Endothelial cell of umbilical vein (primary cell): ENCODE data around the gene CD83. TPM values are rescaled to one million over a fixed set of nuclear protein-coding genes. Genes with fewer than 3 reads are reported as not detected.

Experiments
- BruUV-seq: library from RNA; stranded (reverse); fragments of 400-500 nt; replicated peaks from 2 replicates; lab custom pipeline; 2021; lab: Mats Ljungman, UMichigan
- CTCF ChIA-PET: fragments of 300-600, 350-600 bp; sonication (Branson Sonifier 250); formaldehyde crosslinking; loops from one replicate; lab custom pipeline; 2021; ENCODE audit warnings: antibody characterized with exemption, inconsistent platforms; lab: Charles Lee
- POLR2A ChIA-PET: fragments of 300-600, 350-600 bp; sonication (Branson Sonifier 250); formaldehyde crosslinking; loops from one replicate; lab custom pipeline; 2021; ENCODE audit warnings: antibody characterized with exemption, inconsistent platforms; lab: Charles Lee
- DNase-seq: peaks from one replicate; pipeline ENCODE4 v3.0.0-alpha.2; 2011; ENCODE audit warnings: low read depth, low spot score
- FAIRE-seq: peaks from 2 replicates; lab custom pipeline; 2011; peaks lifted over from hg19 to GRCh38; lab: Jason Lieb, UNC
- H2AFZ ChIP-seq: 2 replicates; pipeline ENCODE4 v1.6.0; 2012; ENCODE audit warnings: low read depth, low read length, control low read depth, inconsistent platforms
- H3K27ac ChIP-seq: 2 replicates; pipeline ENCODE4 v1.5.1; 2011; ENCODE audit warnings: low read depth, mild to moderate bottlenecking, control low read depth, low read length, moderate library complexity; ENCODE audit not compliant: insufficient read depth
- H3K27me3 ChIP-seq, 2 experiments: 2 replicates each; pipeline versions ENCODE4 v1.6.0 to v1.6.1; 2011; ENCODE audit warnings: low read length in 2 of 2, mixed read lengths in 1 of 2; ENCODE audit not compliant: control insufficient read depth in 2 of 2, insufficient read depth in 2 of 2
- H3K36me3 ChIP-seq, 2 experiments: 2 replicates in 1 of 2; 3 replicates in 1 of 2; pipeline ENCODE4 v1.5.1; 2011; ENCODE audit warnings: low read length in 2 of 2, mild to moderate bottlenecking in 1 of 2, moderate library complexity in 1 of 2; ENCODE audit not compliant: control insufficient read depth in 2 of 2, insufficient read depth in 2 of 2; ENCODE audit errors: extremely low read depth in 1 of 2
- H3K4me1 ChIP-seq: 3 replicates; pipeline ENCODE4 v1.5.1; 2011; ENCODE audit warnings: mild to moderate bottlenecking, low read length; ENCODE audit not compliant: control insufficient read depth, insufficient read depth; ENCODE audit errors: extremely low read depth
- H3K4me2 ChIP-seq: 2 replicates; pipeline ENCODE4 v1.6.1; 2011; ENCODE audit warnings: low read length, control low read depth, mixed read lengths; ENCODE audit not compliant: insufficient read depth
- H3K4me3 ChIP-seq, 3 experiments: fragments of 200-600 bp in 1 of 3; sonication (generic), shearing (Covaris generic) in 1 of 3; replicated peaks in 1 of 3; 2 replicates each; pipeline ENCODE4 v1.5.1; 2011 to 2016; ENCODE audit warnings: control low read depth in 3 of 3, low read length in 3 of 3, mild to moderate bottlenecking in 2 of 3, inconsistent platforms in 1 of 3, low read depth in 1 of 3, moderate library complexity in 1 of 3; ENCODE audit not compliant: insufficient read depth in 1 of 3
- H3K79me2 ChIP-seq: 2 replicates; pipeline ENCODE4 v1.6.0; 2012; ENCODE audit warnings: low read length, inconsistent platforms; ENCODE audit not compliant: control insufficient read depth, insufficient read depth
- H3K9ac ChIP-seq: replicated peaks from 2 replicates; pipeline ENCODE3; 2011; ENCODE audit warnings: low read length, control low read depth; ENCODE audit not compliant: insufficient read depth; ENCODE audit errors: extremely low read depth
- H3K9me1 ChIP-seq: replicated peaks from 3 replicates; pipeline ENCODE4 v1.6.0; 2011; ENCODE audit warnings: mild to moderate bottlenecking, low read length; ENCODE audit not compliant: control insufficient read depth, insufficient read depth; ENCODE audit errors: extremely low read depth
- H3K9me3 ChIP-seq: replicated peaks from 2 replicates; pipeline ENCODE4 v1.5.1; 2012; ENCODE audit warnings: low read length, inconsistent platforms; ENCODE audit not compliant: control insufficient read depth, insufficient read depth
- H4K20me1 ChIP-seq: replicated peaks from 2 replicates; pipeline ENCODE3; 2011; ENCODE audit warnings: mild to moderate bottlenecking, low read length; ENCODE audit not compliant: control insufficient read depth, insufficient read depth; ENCODE audit errors: extremely low read depth
- EZH2 ChIP-seq: IDR thresholded peaks from 2 replicates; pipeline ENCODE4 v1.6.1; 2012; ENCODE audit warnings: borderline replicate concordance, low read depth, mild to moderate bottlenecking, moderate library complexity, low read length, inconsistent platforms; ENCODE audit not compliant: severe bottlenecking
- FOS ChIP-seq: IDR thresholded peaks from 2 replicates; pipeline ENCODE4 v1.6.1; 2011; ENCODE audit warnings: mild to moderate bottlenecking, low read length, moderate library complexity, borderline replicate concordance; ENCODE audit not compliant: insufficient read depth
- GATA2 ChIP-seq: IDR thresholded peaks from 2 replicates; pipeline ENCODE4 v1.7.0; 2011; ENCODE audit warnings: low read depth, mild to moderate bottlenecking, moderate library complexity, mixed read lengths, low read length; ENCODE audit not compliant: insufficient read length, insufficient read depth
- JUN ChIP-seq: IDR thresholded peaks from 2 replicates; pipeline ENCODE4 v1.6.1; 2011; ENCODE audit warnings: borderline replicate concordance, low read depth; ENCODE audit not compliant: insufficient read length, insufficient read depth
- MAX ChIP-seq: IDR thresholded peaks from 2 replicates; pipeline ENCODE4 v1.6.1; 2011; ENCODE audit not compliant: insufficient read depth, insufficient read length
- MYC ChIP-seq: IDR thresholded peaks from one replicate; pipeline ENCODE4 v1.6.1; 2011; ENCODE audit warnings: mild to moderate bottlenecking, low read depth, low read length
- POLR2A ChIP-seq: IDR thresholded peaks from 2 replicates; pipeline ENCODE4 v1.6.1; 2012; ENCODE audit warnings: low read depth, mild to moderate bottlenecking, control low read depth, low read length
- POLR2AphosphoS5 ChIP-seq: IDR thresholded peaks from 2 replicates; pipeline ENCODE4 v1.6.1; 2012; ENCODE audit warnings: low read depth, mild to moderate bottlenecking, control low read depth, low read length, moderate library complexity; ENCODE audit not compliant: insufficient read depth
- dilution Hi-C: fragments of 300-500 bp; cut with MboI; formaldehyde crosslinking; loops from one replicate; pipeline ENCODE4 v1.15.0; 2019; ENCODE audit warnings: low sequenced_read_pairs; ENCODE audit not compliant: extremely low pct_ligation_motif_present
- intact Hi-C: fragments of 100-400 bp; cut with micrococcal nuclease; formaldehyde crosslinking; loops from one replicate; pipeline ENCODE4 v1.10.0; 2022
- polyA plus RNA-seq, 4 experiments: library from polyadenylated mRNA; depleted of rRNA in 3 of 4; stranded (reverse) in 3 of 4; unstranded in 1 of 4; fragments of >200 nt; gene quantifications; 2 replicates each; pipeline versions ENCODE4 v1.2.1 to v1.2.3, GENCODE V29; 2011 to 2012; ENCODE audit warnings: missing spikeins in 1 of 4
- total RNA-seq: library from RNA; stranded (reverse); gene quantifications from 2 replicates; pipeline ENCODE4 v1.2.3, GENCODE V29; 2021
- TF ChIP-seq, protein P1 (sequence below), 2 donors: IDR thresholded peaks; 1 replicate in 1 of 2; 2 replicates in 1 of 2; pipeline ENCODE4 v1.5.1; 2011; ENCODE audit warnings: low read length in 2 of 2, mild to moderate bottlenecking in 2 of 2, moderate library complexity in 2 of 2, control low read depth in 1 of 2, inconsistent platforms in 1 of 2, low read depth in 1 of 2; ENCODE audit not compliant: insufficient read depth in 1 of 2; ENCODE audit errors: extremely low read depth in 1 of 2

CD83 gene
- total and polyA plus RNA-seq, 2 donors (not counting 3 experiments of a cell fraction or from before 2014, with no cell fraction given) = 0.40 to 0.46 TPM

DNA sequence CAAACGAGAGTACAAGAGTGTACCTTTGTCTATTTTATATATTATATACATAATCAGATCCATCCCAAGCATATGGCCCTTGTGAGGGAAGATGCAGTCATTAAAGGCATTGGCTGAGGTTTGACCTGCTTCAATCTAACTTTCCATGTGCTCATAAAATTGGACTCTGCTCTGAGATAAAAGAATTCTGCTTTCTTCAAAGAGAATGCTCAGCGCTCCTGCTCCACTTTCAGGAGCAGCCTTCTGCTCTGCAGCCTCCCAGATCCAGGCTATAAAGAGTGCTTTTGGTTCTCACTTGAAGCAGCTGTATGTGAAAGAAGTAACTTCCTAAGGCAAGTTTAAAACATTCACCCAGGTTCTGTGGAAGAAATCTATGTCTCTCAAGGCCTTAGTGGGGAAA is 45.3 kb downstream of the CD83 start:
- Histone ChIP-seq H3K9me1 (no peaks in the 10 kb centered on the region), H3K9ac (no peak overlapping the region), H3K36me3 (no peaks in the 10 kb centered on the region), H3K4me1 (no peaks in the 10 kb centered on the region), H3K79me2 (no peaks in the 10 kb centered on the region), H3K9me3 (no peaks in the 10 kb centered on the region), H3K4me2 (no peak overlapping the region), H3K4me3 (no peak overlapping the region), H3K27me3 (no peaks in the 10 kb centered on the region), H3K27ac (no peak overlapping the region), H4K20me1 (no peaks in the 10 kb centered on the region), H2AFZ (no peak overlapping the region)
- ChIA-PET CTCF (no interaction called here), POLR2A (interaction anchor here (0.7 kb wide), 1 partner anchor 9 kb away, joined by 4 read pairs; no protein-coding TSS in a partner anchor)
- no peak for DNase-seq
- FAIRE-seq = no peak
- TF ChIP-seq MAX (no peak), JUN (no peak), FOS (no peak), EZH2 (no peak), POLR2AphosphoS5 (no peak), GATA2 (no peak)
- BruUV-seq = no TSS peak
- intact Hi-C loops = no loop called here
- dilution Hi-C loops = no loop called here

GRCh38 chr6:14165091-14165490 is 47.5 kb downstream of the CD83 start:
- no peaks in the 10 kb centered on the region for H3K4me1 ChIP-seq
- no peaks in the 10 kb centered on the region for H3K9me3 ChIP-seq
- no peak for DNase-seq
- FAIRE-seq = no peak
- no peak overlapping the region for H3K9ac ChIP-seq
- no TSS peak for BruUV-seq
- no peak overlapping the region for H3K4me2 ChIP-seq
- H3K9me1 ChIP-seq = no peaks in the 10 kb centered on the region
- ChIA-PET CTCF (no interaction called here), POLR2A (no interaction called here)
- H3K4me3 ChIP-seq = no peak overlapping the region
- H2AFZ ChIP-seq = no peak overlapping the region
- H3K27ac ChIP-seq = no peak overlapping the region
- dilution Hi-C loops (no loop called here), intact Hi-C loops (no loop called here)
- H3K36me3 ChIP-seq = no peaks in the 10 kb centered on the region
- H3K27me3 ChIP-seq = no peaks in the 10 kb centered on the region
- no peaks in the 10 kb centered on the region for H4K20me1 ChIP-seq
- no peak for TF ChIP-seq MYC
- no peak for TF ChIP-seq MAX
- TF ChIP-seq FOS = no peak
- TF ChIP-seq GATA2 = no peak
- TF ChIP-seq POLR2A = no peak
- TF ChIP-seq EZH2 = no peak
- no peak for TF ChIP-seq JUN
- TF ChIP-seq, protein P1, sequence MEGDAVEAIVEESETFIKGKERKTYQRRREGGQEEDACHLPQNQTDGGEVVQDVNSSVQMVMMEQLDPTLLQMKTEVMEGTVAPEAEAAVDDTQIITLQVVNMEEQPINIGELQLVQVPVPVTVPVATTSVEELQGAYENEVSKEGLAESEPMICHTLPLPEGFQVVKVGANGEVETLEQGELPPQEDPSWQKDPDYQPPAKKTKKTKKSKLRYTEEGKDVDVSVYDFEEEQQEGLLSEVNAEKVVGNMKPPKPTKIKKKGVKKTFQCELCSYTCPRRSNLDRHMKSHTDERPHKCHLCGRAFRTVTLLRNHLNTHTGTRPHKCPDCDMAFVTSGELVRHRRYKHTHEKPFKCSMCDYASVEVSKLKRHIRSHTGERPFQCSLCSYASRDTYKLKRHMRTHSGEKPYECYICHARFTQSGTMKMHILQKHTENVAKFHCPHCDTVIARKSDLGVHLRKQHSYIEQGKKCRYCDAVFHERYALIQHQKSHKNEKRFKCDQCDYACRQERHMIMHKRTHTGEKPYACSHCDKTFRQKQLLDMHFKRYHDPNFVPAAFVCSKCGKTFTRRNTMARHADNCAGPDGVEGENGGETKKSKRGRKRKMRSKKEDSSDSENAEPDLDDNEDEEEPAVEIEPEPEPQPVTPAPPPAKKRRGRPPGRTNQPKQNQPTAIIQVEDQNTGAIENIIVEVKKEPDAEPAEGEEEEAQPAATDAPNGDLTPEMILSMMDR (IDR thresholded peaks at IDR 0.05; ENCODE audit: extremely low read depth in 1 of 2, insufficient read depth in 1 of 2, low read depth in 1 of 2, low read length in 2 of 2) = no peak
- TF ChIP-seq POLR2AphosphoS5 = no peak
- H3K79me2 ChIP-seq = no peaks in the 10 kb centered on the region
